Neural progenitor cell (in vitro differentiated cells): ENCODE results near the gene ATIC. TPM values are rescaled to one million over a fixed set of nuclear protein-coding genes. Genes with fewer than 3 reads are reported as not detected.

ENCODE experiments used
- DNase-seq: peaks from one replicate; pipeline ENCODE4 v3.0.0-alpha.2; 2016; ENCODE audit warnings: low spot score
- H2AFZ ChIP-seq: fragments of 200-600 bp; sonication (generic); replicated peaks from 2 replicates; pipeline ENCODE4 v1.6.1; 2016; ENCODE audit warnings: antibody characterized with exemption
- H3F3A ChIP-seq: fragments of 200-600 bp; sonication (generic); 2 replicates; pipeline ENCODE4 v1.6.1; 2016; ENCODE audit warnings: antibody characterized with exemption, low read depth
- H3K27ac ChIP-seq: fragments of 200-600 bp; sonication (generic); 2 replicates; pipeline ENCODE4 v1.5.1; 2016; ENCODE audit warnings: mild to moderate bottlenecking
- H3K27me3 ChIP-seq: fragments of 200-600 bp; sonication (generic); 2 replicates; pipeline ENCODE4 v1.6.1; 2016; ENCODE audit warnings: mild to moderate bottlenecking, moderate library complexity
- H3K36me3 ChIP-seq: fragments of 200-600 bp; sonication (generic); 2 replicates; pipeline ENCODE4 v1.5.1; 2016
- H3K4me1 ChIP-seq: fragments of 200-600 bp; sonication (generic); 2 replicates; pipeline ENCODE4 v1.6.1; 2016; ENCODE audit warnings: mixed run types
- H3K4me2 ChIP-seq: fragments of 200-600 bp; sonication (generic); 2 replicates; pipeline ENCODE4 v1.6.1; 2016
- H3K4me3 ChIP-seq: fragments of 200-600 bp; sonication (generic); 2 replicates; pipeline ENCODE4 v1.5.1; 2016
- H3K79me2 ChIP-seq: fragments of 200-600 bp; sonication (generic); 2 replicates; pipeline ENCODE4 v1.6.1; 2016; ENCODE audit warnings: low read depth
- H3K9ac ChIP-seq: fragments of 200-600 bp; sonication (generic); 2 replicates; pipeline ENCODE4 v1.6.1; 2016
- H3K9me3 ChIP-seq: fragments of 200-600 bp; sonication (generic); 2 replicates; pipeline ENCODE4 v1.5.1; 2016; ENCODE audit warnings: low read depth
- H4K20me1 ChIP-seq: fragments of 200-600 bp; sonication (generic); 2 replicates; pipeline ENCODE4 v1.6.1; 2016; ENCODE audit warnings: low read depth
- H3K27ac Mint-ChIP-seq: 3 replicates; pipeline ENCODE4 v1.8.0; 2021; ENCODE audit warnings: mixed read lengths
- H3K27me3 Mint-ChIP-seq: 2 replicates; pipeline ENCODE4 v1.8.0; 2022; ENCODE audit warnings: low read depth, mild to moderate bottlenecking, inconsistent platforms, moderate library complexity, mixed read lengths; ENCODE audit not compliant: insufficient read depth
- H3K36me3 Mint-ChIP-seq: 3 replicates; pipeline ENCODE4 v1.8.0; 2021; ENCODE audit warnings: mixed read lengths
- H3K4me1 Mint-ChIP-seq: 3 replicates; pipeline ENCODE4 v1.8.0; 2021; ENCODE audit warnings: mixed read lengths
- H3K4me3 Mint-ChIP-seq: 3 replicates; pipeline ENCODE4 v1.8.0; 2021; ENCODE audit warnings: mild to moderate bottlenecking, moderate library complexity, mixed read lengths
- H3K9me3 Mint-ChIP-seq: 3 replicates; pipeline ENCODE4 v1.8.0; 2020; ENCODE audit warnings: mixed read lengths
- CTCF ChIP-seq: fragments of 200-600 bp; sonication (generic); IDR thresholded peaks from 2 replicates; pipeline ENCODE4 v1.5.1; 2017; ENCODE audit warnings: antibody characterized with exemption, mild to moderate bottlenecking
- EZH2 ChIP-seq: fragments of 200-600 bp; sonication (generic); IDR thresholded peaks from 2 replicates; pipeline ENCODE4 v1.6.1; 2017; ENCODE audit warnings: antibody characterized with exemption, mild to moderate bottlenecking, moderate library complexity
- EZH2phosphoT487 ChIP-seq: fragments of 200-600 bp; sonication (generic); IDR thresholded peaks from 2 replicates; pipeline ENCODE4 v1.6.1; 2017; ENCODE audit warnings: antibody characterized with exemption
- total RNA-seq: library from RNA; depleted of rRNA; stranded (reverse); fragments of >200 nt; gene quantifications from 2 replicates; pipeline ENCODE4 v1.2.3, GENCODE V29; 2015; ENCODE audit warnings: low replicate concordance

Gene ATIC
- total RNA-seq, 1 donor from 2014 or later, result 43.2 TPM

GRCh38 chr2:215275824-215276223, 36.0 kb upstream of the ATIC start:
- Histone ChIP-seq H3K27me3 (no peaks in the 10 kb centered on the region), H3K27ac (no peak overlapping the region), H4K20me1 (no peaks in the 10 kb centered on the region), H3K4me2 (no peak overlapping the region), H3K79me2 (no peaks in the 10 kb centered on the region), H3K9ac (no peak overlapping the region), H2AFZ (no peak overlapping the region), H3K9me3 (no peaks in the 10 kb centered on the region), H3K36me3 (no peaks in the 10 kb centered on the region), H3K4me3 (no peak overlapping the region), H3F3A (no peaks in the 10 kb centered on the region), H3K4me1 (no peaks in the 10 kb centered on the region)
- TF ChIP-seq EZH2 (no peak), CTCF (no peak), EZH2phosphoT487 (no peak)
- H3K9me3 Mint-ChIP-seq, result no peaks in the 10 kb centered on the region
- no peaks in the 10 kb centered on the region for H3K4me1 Mint-ChIP-seq
- H3K4me3 Mint-ChIP-seq, result no peak overlapping the region
- no peak overlapping the region for H3K27ac Mint-ChIP-seq
- H3K36me3 Mint-ChIP-seq, result no peaks in the 10 kb centered on the region
- no peaks in the 10 kb centered on the region for H3K27me3 Mint-ChIP-seq
- no peak for DNase-seq

- TF ChIP-seq EZH2 (no peak), EZH2phosphoT487 (no peak), CTCF (no peak)
- H3K4me2 ChIP-seq, result no peak overlapping the region
- no peak overlapping the region for H3K27ac ChIP-seq
- no peaks in the 10 kb centered on the region for H3K9me3 Mint-ChIP-seq
- no peaks in the 10 kb centered on the region for H3K36me3 Mint-ChIP-seq
- H3F3A ChIP-seq, result no peaks in the 10 kb centered on the region
- no peaks in the 10 kb centered on the region for H3K27me3 Mint-ChIP-seq
- no peak for DNase-seq
- H3K27me3 ChIP-seq, result no peaks in the 10 kb centered on the region
- H3K36me3 ChIP-seq, result no peaks in the 10 kb centered on the region
- H3K27ac Mint-ChIP-seq, result no peak overlapping the region
- no peaks in the 10 kb centered on the region for H4K20me1 ChIP-seq
- H3K4me3 Mint-ChIP-seq, result no peak overlapping the region
- no peaks in the 10 kb centered on the region for H3K79me2 ChIP-seq
- H3K9ac ChIP-seq, result no peak overlapping the region
- H3K9me3 ChIP-seq, result no peaks in the 10 kb centered on the region
- H3K4me3 ChIP-seq, result no peak overlapping the region
- H3K4me1 Mint-ChIP-seq, result no peaks in the 10 kb centered on the region
- no peak overlapping the region for H2AFZ ChIP-seq
- no peaks in the 10 kb centered on the region for H3K4me1 ChIP-seq
These were observed 33.9 kb upstream of the ATIC start for GRCh38 chr2:215277944-215278343.

- H4K20me1 ChIP-seq, result no peaks in the 10 kb centered on the region
- no peak for DNase-seq
- H3K9me3 ChIP-seq, result no peaks in the 10 kb centered on the region
- no peaks in the 10 kb centered on the region for H3F3A ChIP-seq
- Mint-ChIP-seq H3K4me1 (no peaks in the 10 kb centered on the region), H3K4me3 (no peak overlapping the region), H3K36me3 (no peaks in the 10 kb centered on the region), H3K9me3 (no peaks in the 10 kb centered on the region), H3K27ac (no peak overlapping the region), H3K27me3 (peaks cover 2% of the 10 kb centered on the region)
- no peaks in the 10 kb centered on the region for H3K4me1 ChIP-seq
- H3K4me3 ChIP-seq, result no peak overlapping the region
- no peak overlapping the region for H3K9ac ChIP-seq
- TF ChIP-seq CTCF, result no peak
- H3K4me2 ChIP-seq, result no peak overlapping the region
- H3K36me3 ChIP-seq, result no peaks in the 10 kb centered on the region
- no peaks in the 10 kb centered on the region for H3K79me2 ChIP-seq
- H3K27me3 ChIP-seq, result no peaks in the 10 kb centered on the region
- no peak overlapping the region for H2AFZ ChIP-seq
- no peak overlapping the region for H3K27ac ChIP-seq
These were observed 31.5 kb upstream of the ATIC start for GRCh38 chr2:215280326-215280725.

GRCh38 chr2:215283221-215283620, 28.6 kb upstream of the ATIC start:
- no peaks in the 10 kb centered on the region for H3F3A ChIP-seq
- H3K9ac ChIP-seq, result no peak overlapping the region
- H3K4me1 Mint-ChIP-seq, result no peaks in the 10 kb centered on the region
- H3K36me3 ChIP-seq, result no peaks in the 10 kb centered on the region
- H3K36me3 Mint-ChIP-seq, result no peaks in the 10 kb centered on the region
- no peaks in the 10 kb centered on the region for H3K9me3 Mint-ChIP-seq
- H3K4me3 Mint-ChIP-seq, result no peak overlapping the region
- H2AFZ ChIP-seq, result no peak overlapping the region
- no peak overlapping the region for H3K27ac Mint-ChIP-seq
- no peaks in the 10 kb centered on the region for H3K9me3 ChIP-seq
- no peaks in the 10 kb centered on the region for H3K4me1 ChIP-seq
- H3K79me2 ChIP-seq, result no peaks in the 10 kb centered on the region
- TF ChIP-seq EZH2phosphoT487 (no peak), CTCF (no peak), EZH2 (no peak)
- no peak overlapping the region for H3K4me3 ChIP-seq
- H3K27me3 ChIP-seq, result no peaks in the 10 kb centered on the region
- peaks cover 2% of the 10 kb centered on the region for H3K27me3 Mint-ChIP-seq
- no peak for DNase-seq
- no peak overlapping the region for H3K27ac ChIP-seq
- H3K4me2 ChIP-seq, result no peak overlapping the region
- no peaks in the 10 kb centered on the region for H4K20me1 ChIP-seq
